ENCODE measurements around the gene ATP8A1. TPM values are rescaled to one million over a fixed set of nuclear protein-coding genes. Genes with fewer than 3 reads are reported as not detected.
"Not testable (repeated sequence)": the region's sequence is repeated elsewhere in the genome, so short reads cannot be mapped to it uniquely, and the experiment has no call there.

The ATP8A1 gene
- total RNA-seq, 2 donors from 2014 or later = 9.3 to 11.9 TPM

GRCh38 chr4:42398871-42399331, 258.0 kb downstream of the ATP8A1 start:
- intact Hi-C loops (cut with DNase I) = no loop called here
- DNase-seq (ENCODE audit: low spot score) = no peak

- DNase-seq (ENCODE audit: low spot score) = no peak
- intact Hi-C loops (cut with DNase I) = no loop called here
Measured at GRCh38 chr4:42398171-42398870, 258.6 kb downstream of the ATP8A1 start.

- intact Hi-C loops (cut with DNase I) = no loop called here
- DNase-seq (ENCODE audit: low spot score) = no peak
Measured at GRCh38 chr4:42397635-42398170, 259.2 kb downstream of the ATP8A1 start.

GRCh38 chr4:42396752-42397634, 259.9 kb downstream of the ATP8A1 start, which contains the start of gene SHISA3:
SHISA3 (plus strand) TSS chr4:42397488; CDS start chr4:42398057, 569 bp downstream.
- intact Hi-C loops (cut with DNase I) = no loop called here
- DNase-seq (ENCODE audit: low spot score) = no peak

- no peak for DNase-seq (ENCODE audit: low spot score)
- intact Hi-C loops (cut with DNase I) = no loop called here
Measured at GRCh38 chr4:42396361-42396751, 260.5 kb downstream of the ATP8A1 start.

- intact Hi-C loops (cut with DNase I) = no loop called here
- DNase-seq (ENCODE audit: low spot score) = no peak
Measured at GRCh38 chr4:42395595-42395994, 261.3 kb downstream of the ATP8A1 start.

- intact Hi-C loops (cut with DNase I) = no loop called here
- DNase-seq (ENCODE audit: low spot score) = no peak
Measured at GRCh38 chr4:42392436-42392835, 264.5 kb downstream of the ATP8A1 start.

- intact Hi-C loops (cut with DNase I) = no loop called here
- DNase-seq (ENCODE audit: low spot score) = no peak
Measured at GRCh38 chr4:42391981-42392380, 264.9 kb downstream of the ATP8A1 start.

- DNase-seq (ENCODE audit: low spot score) = no peak
Measured at GRCh38 chr4:42391355-42391664, 265.6 kb downstream of the ATP8A1 start.

GRCh38 chr4:42390622-42391354, 266.1 kb downstream of the ATP8A1 start:
- intact Hi-C loops (cut with DNase I) = no loop called here
- DNase-seq (ENCODE audit: low spot score) = no peak

More at GRCh38 chr4:42391355-42391664, 265.6 kb downstream of the ATP8A1 start:
- intact Hi-C loops (cut with DNase I) = no loop called here

- DNase-seq (ENCODE audit: low spot score) = no peak
- intact Hi-C loops (cut with DNase I) = no loop called here
Measured at GRCh38 chr4:42385516-42385915, 271.4 kb downstream of the ATP8A1 start.

GRCh38 chr4:42381666-42382065, 275.2 kb downstream of the ATP8A1 start:
- no peak for DNase-seq (ENCODE audit: low spot score)
- intact Hi-C loops (cut with DNase I) = no loop called here

- intact Hi-C loops (cut with DNase I) = no loop called here
- no peak for DNase-seq (ENCODE audit: low spot score)
Measured at GRCh38 chr4:42377497-42377896, 279.4 kb downstream of the ATP8A1 start.

- DNase-seq (ENCODE audit: low spot score); intact Hi-C loops (cut with DNase I): not testable (repeated sequence)
Measured at GRCh38 chr4:42372303-42372702, 284.6 kb downstream of the ATP8A1 start.

GRCh38 chr4:42371305-42372252, 285.3 kb downstream of the ATP8A1 start:
- no peak for DNase-seq (ENCODE audit: low spot score)
- intact Hi-C loops (cut with DNase I) = no loop called here

GRCh38 chr4:42369489-42369888, 287.4 kb downstream of the ATP8A1 start:
- no peak for DNase-seq (ENCODE audit: low spot score)
- intact Hi-C loops (cut with DNase I) = no loop called here

GRCh38 chr4:42366959-42367358, 289.9 kb downstream of the ATP8A1 start:
- no peak for DNase-seq (ENCODE audit: low spot score)
- intact Hi-C loops (cut with DNase I) = no loop called here

- no peak for DNase-seq (ENCODE audit: low spot score)
- intact Hi-C loops (cut with DNase I) = no loop called here
Measured at GRCh38 chr4:42364266-42365053, 292.4 kb downstream of the ATP8A1 start.

Data from posterior vena cava (tissue), 2 donors.